Erythroblast (primary cell): ENCODE results near the gene RAVER2.

Experiments used
- GATA1 ChIP-seq: IDR thresholded peaks from 2 replicates; pipeline ENCODE4 v1.6.1; 2011; ENCODE audit warnings: low read depth, mild to moderate bottlenecking, control low read depth, low read length, moderate library complexity
- POLR2A ChIP-seq: IDR thresholded peaks from 2 replicates; pipeline ENCODE4 v1.6.1; 2011; ENCODE audit warnings: mild to moderate bottlenecking, low read length

DNA sequence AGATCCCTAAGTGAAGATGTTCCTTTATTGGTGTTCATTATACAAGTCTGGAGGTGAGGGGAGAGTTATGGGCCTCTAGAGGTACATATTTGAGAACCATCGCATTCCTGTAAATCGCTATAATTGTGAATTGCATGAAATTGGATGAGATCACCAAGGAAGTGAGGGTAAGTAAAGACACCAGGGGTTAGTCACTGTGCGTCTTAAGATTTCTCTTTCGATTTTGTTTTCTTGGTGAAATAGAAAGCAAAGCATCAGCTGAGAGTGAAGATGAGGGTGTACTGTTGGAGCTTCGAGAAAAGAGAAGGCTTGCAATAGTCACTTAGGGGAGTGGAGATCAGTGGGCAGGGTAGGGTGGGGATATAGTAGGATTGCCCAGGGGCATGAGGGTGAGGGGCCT is 82.1 kb downstream of the RAVER2 start:
- TF ChIP-seq POLR2A (no peak), GATA1 (no peak)
